ENCODE measurements around the gene RAB17.

RAB17 gene

GRCh38 chr2:237540223-237540775, 50.2 kb downstream of the RAB17 start:
- no peaks in the 10 kb centered on the region for H3K27me3 ChIP-seq (replicated peaks; ENCODE audit: control insufficient read depth, insufficient read depth, low read length)
- TF ChIP-seq CTCF (IDR thresholded peaks at IDR 0.05; ENCODE audit: insufficient read depth, low read length, poor library complexity, severe bottlenecking) = no peak
- no peak for DNase-seq (ENCODE audit: extremely low read depth, insufficient read length)
- H3K36me3 ChIP-seq (ENCODE audit: control insufficient read depth, insufficient read depth, low read length) = no peaks in the 10 kb centered on the region
- H3K4me3 ChIP-seq (replicated peaks; ENCODE audit: low read depth, low read length) = no peak overlapping the region

GRCh38 chr2:237539681-237540080, 50.9 kb downstream of the RAB17 start:
- no peak for DNase-seq (ENCODE audit: extremely low read depth, insufficient read length)
- H3K27me3 ChIP-seq (replicated peaks; ENCODE audit: control insufficient read depth, insufficient read depth, low read length) = no peaks in the 10 kb centered on the region
- no peak for TF ChIP-seq CTCF (IDR thresholded peaks at IDR 0.05; ENCODE audit: insufficient read depth, low read length, poor library complexity, severe bottlenecking)
- H3K36me3 ChIP-seq (ENCODE audit: control insufficient read depth, insufficient read depth, low read length) = no peaks in the 10 kb centered on the region
- H3K4me3 ChIP-seq (replicated peaks; ENCODE audit: low read depth, low read length) = no peak overlapping the region

GRCh38 chr2:237538901-237539300, 51.6 kb downstream of the RAB17 start:
- Histone ChIP-seq H3K27me3 (replicated peaks; ENCODE audit: control insufficient read depth, insufficient read depth, low read length) (no peaks in the 10 kb centered on the region), H3K4me3 (replicated peaks; ENCODE audit: low read depth, low read length) (no peak overlapping the region), H3K36me3 (ENCODE audit: control insufficient read depth, insufficient read depth, low read length) (no peaks in the 10 kb centered on the region)
- no peak for TF ChIP-seq CTCF (IDR thresholded peaks at IDR 0.05; ENCODE audit: insufficient read depth, low read length, poor library complexity, severe bottlenecking)
- no peak for DNase-seq (ENCODE audit: extremely low read depth, insufficient read length)

GRCh38 chr2:237538001-237538720, 52.4 kb downstream of the RAB17 start:
- no peak for DNase-seq (ENCODE audit: extremely low read depth, insufficient read length)
- Histone ChIP-seq H3K36me3 (ENCODE audit: control insufficient read depth, insufficient read depth, low read length) (no peaks in the 10 kb centered on the region), H3K27me3 (replicated peaks; ENCODE audit: control insufficient read depth, insufficient read depth, low read length) (no peaks in the 10 kb centered on the region), H3K4me3 (replicated peaks; ENCODE audit: low read depth, low read length) (no peak overlapping the region)
- no peak for TF ChIP-seq CTCF (IDR thresholded peaks at IDR 0.05; ENCODE audit: insufficient read depth, low read length, poor library complexity, severe bottlenecking)

- TF ChIP-seq CTCF (IDR thresholded peaks at IDR 0.05; ENCODE audit: insufficient read depth, low read length, poor library complexity, severe bottlenecking) = no peak
- H3K4me3 ChIP-seq (replicated peaks; ENCODE audit: low read depth, low read length) = no peak overlapping the region
- H3K27me3 ChIP-seq (replicated peaks; ENCODE audit: control insufficient read depth, insufficient read depth, low read length) = no peaks in the 10 kb centered on the region
- no peak for DNase-seq (ENCODE audit: extremely low read depth, insufficient read length)
- no peaks in the 10 kb centered on the region for H3K36me3 ChIP-seq (ENCODE audit: control insufficient read depth, insufficient read depth, low read length)
Observed at GRCh38 chr2:237536617-237537016, 53.9 kb downstream of the RAB17 start.

Measured in GM06990 (cell line).